Stimulated activated CD4-positive, alpha-beta T cell treated with anti-CD3 and anti-CD28 coated beads, TNF-alpha, amount 100 ng/mL, for 4 hours (primary cell): Measurements from ENCODE around the gene PPP2R1B.
"Not testable (repeated sequence)": the region's sequence is repeated elsewhere in the genome, so short reads cannot be mapped to it uniquely, and the experiment has no call there.

ENCODE experiments used
- DNase-seq, 3 experiments: peaks; one replicate each; pipeline ENCODE4 v3.0.0-alpha.2; 2020; ENCODE audit warnings: low read depth in 3 of 3

PPP2R1B gene

GRCh38 chr11:111726301-111726713 is 39.9 kb downstream of the PPP2R1B start:
- DNase-seq = no peak

- no peak for DNase-seq
Measured at GRCh38 chr11:111725621-111726020, 40.6 kb downstream of the PPP2R1B start.

GRCh38 chr11:111724615-111725129 is 41.5 kb downstream of the PPP2R1B start:
- no peak for DNase-seq

- DNase-seq = no peak
Measured at GRCh38 chr11:111723595-111723994, 42.6 kb downstream of the PPP2R1B start.

GRCh38 chr11:111722501-111722900 is 43.7 kb downstream of the PPP2R1B start:
- DNase-seq = no peak

- no peak for DNase-seq
Measured at GRCh38 chr11:111720801-111721494, 45.2 kb downstream of the PPP2R1B start.

- no peak for DNase-seq
Measured at GRCh38 chr11:111719379-111719778, 46.8 kb downstream of the PPP2R1B start.

- DNase-seq = no peak
Measured at GRCh38 chr11:111718859-111719258, 47.3 kb downstream of the PPP2R1B start.

- no peak for DNase-seq
Measured at GRCh38 chr11:111718436-111718835, 47.8 kb downstream of the PPP2R1B start.

GRCh38 chr11:111717660-111718059 is 48.5 kb downstream of the PPP2R1B start:
- not testable (repeated sequence) for DNase-seq

GRCh38 chr11:111715142-111715816 is 50.9 kb downstream of the PPP2R1B start:
- DNase-seq = no peak

- no peak for DNase-seq
Measured at GRCh38 chr11:111714522-111714921, 51.7 kb downstream of the PPP2R1B start.

- no peak for DNase-seq
Measured at GRCh38 chr11:111707691-111708067, 58.5 kb downstream of the PPP2R1B start.

- DNase-seq = no peak
Measured at GRCh38 chr11:111707039-111707690, 59.0 kb downstream of the PPP2R1B start.

- no peak for DNase-seq
Measured at GRCh38 chr11:111703576-111703975, 62.6 kb downstream of the PPP2R1B start.

- DNase-seq = no peak
Measured at GRCh38 chr11:111702623-111703022, 63.6 kb downstream of the PPP2R1B start.

- DNase-seq = no peak
Measured at GRCh38 chr11:111700162-111700561, 66.0 kb downstream of the PPP2R1B start.

GRCh38 chr11:111699579-111700156 is 66.5 kb downstream of the PPP2R1B start:
- DNase-seq = no peak

- no peak for DNase-seq
Measured at GRCh38 chr11:111698852-111699559, 67.2 kb downstream of the PPP2R1B start.

GRCh38 chr11:111697933-111698371 is 68.2 kb downstream of the PPP2R1B start:
- no peak for DNase-seq

GRCh38 chr11:111696556-111696955 is 69.6 kb downstream of the PPP2R1B start:
- DNase-seq = no peak

GRCh38 chr11:111694851-111695250 is 71.3 kb downstream of the PPP2R1B start:
- DNase-seq = no peak
